ENCODE data around the gene THAP4. TPM values are rescaled to one million over a fixed set of nuclear protein-coding genes. Genes with fewer than 3 reads are reported as not detected.

The THAP4 gene
- total and polyA plus RNA-seq, 2 experiments from 2014 or later: 62.9 to 80.4 TPM

DNA sequence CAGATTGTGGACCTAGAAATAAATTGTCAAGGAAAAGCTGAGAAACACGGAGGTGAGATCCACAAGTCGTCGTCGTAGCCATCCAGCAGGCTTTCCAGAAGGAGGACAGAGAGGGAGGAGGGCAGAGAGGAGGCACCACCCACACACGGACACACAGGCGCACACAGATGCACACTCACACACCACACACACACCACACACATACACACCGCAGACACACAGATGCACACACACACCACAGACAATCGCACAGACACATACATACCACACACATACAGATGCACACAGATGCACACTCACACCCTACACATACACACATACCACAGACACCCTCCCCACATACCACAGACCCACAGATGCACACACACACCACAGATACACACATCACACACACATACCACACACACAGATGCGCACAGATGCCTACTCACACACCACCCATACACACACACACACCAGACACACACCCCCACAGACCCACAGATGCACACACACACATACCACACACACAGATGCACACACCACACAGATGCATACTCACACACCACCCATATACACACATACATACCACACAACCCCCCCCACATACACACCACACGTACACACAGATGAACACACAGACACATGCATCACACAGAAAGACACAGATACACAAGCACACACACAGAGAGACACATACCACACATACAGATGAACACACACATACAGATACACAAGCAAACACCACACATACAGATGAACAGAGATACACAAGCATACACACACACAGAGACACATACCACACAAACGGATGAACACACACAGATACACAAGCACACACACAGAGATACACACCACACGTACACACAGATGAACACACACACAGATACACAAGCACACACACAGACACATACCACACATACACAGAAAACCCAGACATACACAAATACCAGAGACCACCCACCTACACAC, 91.2 kb downstream of the THAP4 start:
- no peak overlapping the region for H3K4me2 ChIP-seq
- peaks cover 34% of the 10 kb centered on the region for H3K27me3 ChIP-seq (ENCODE audit: insufficient read depth)
- H3K79me2 ChIP-seq (replicated peaks; ENCODE audit: insufficient read depth): no peaks in the 10 kb centered on the region
- ATAC-seq (no peak), DNase-seq (ENCODE audit: low spot score) (no peak)
- no peaks in the 10 kb centered on the region for H4K20me1 ChIP-seq (replicated peaks; ENCODE audit: insufficient read depth)
- no peak overlapping the region for H3K4me3 ChIP-seq
- no peaks in the 10 kb centered on the region for H3K9me2 ChIP-seq (ENCODE audit: insufficient read depth)
- TF ChIP-seq POLR2AphosphoS5 (IDR thresholded peaks at IDR 0.05; ENCODE audit: low read depth): no peak
- no peak for TF ChIP-seq ETS1 (IDR thresholded peaks at IDR 0.05)
- no peak for TF ChIP-seq NANOG (IDR thresholded peaks at IDR 0.05; ENCODE audit: borderline replicate concordance)
- TF ChIP-seq STAT1 (IDR thresholded peaks at IDR 0.05; ENCODE audit: unreplicated experiment): no peak
- H3K27ac ChIP-seq (ENCODE audit: low read depth): no peak overlapping the region
- Mint-ChIP-seq H3K9me3 (no peaks in the 10 kb centered on the region), H3K27ac (no peak overlapping the region), H3K27me3 (ENCODE audit: insufficient read depth, low read depth, poor library complexity) (peaks cover 27% of the 10 kb centered on the region), H3K36me3 (ENCODE audit: low read depth) (no peaks in the 10 kb centered on the region; the same call in 2 of the 3 replicates), H3K4me1 (peaks cover 11% of the 10 kb centered on the region), H3K4me3 (no peak overlapping the region)
- no peak overlapping the region for H2AFZ ChIP-seq
- peaks cover 5% of the 10 kb centered on the region; the same call in 1 of the 2 replicates for H3K4me1 ChIP-seq (ENCODE audit: insufficient read depth)
- H3K36me3 ChIP-seq (ENCODE audit: insufficient read depth): no peaks in the 10 kb centered on the region
- no peaks in the 10 kb centered on the region; the same call in 1 of the 2 replicates for H3F3A ChIP-seq (replicated peaks; ENCODE audit: low read depth)

- H3K4me3 Mint-ChIP-seq: no peak overlapping the region
- H3K27me3 Mint-ChIP-seq (ENCODE audit: insufficient read depth, low read depth, poor library complexity): peaks cover 33% of the 10 kb centered on the region
- ATAC-seq: no peak
- no peaks in the 10 kb centered on the region for H3K9me3 Mint-ChIP-seq
- H4K20me1 ChIP-seq (replicated peaks; ENCODE audit: insufficient read depth): no peaks in the 10 kb centered on the region
- no peaks in the 10 kb centered on the region; the same call in 1 of the 2 replicates for H3F3A ChIP-seq (replicated peaks; ENCODE audit: low read depth)
- no peak overlapping the region for H3K4me2 ChIP-seq
- no peak for DNase-seq (ENCODE audit: low spot score)
- no peak overlapping the region for H3K4me3 ChIP-seq
- H3K27me3 ChIP-seq (ENCODE audit: insufficient read depth): peaks cover 41% of the 10 kb centered on the region
- no peaks in the 10 kb centered on the region for H3K36me3 ChIP-seq (ENCODE audit: insufficient read depth)
- no peak overlapping the region for H2AFZ ChIP-seq
- H3K79me2 ChIP-seq (replicated peaks; ENCODE audit: insufficient read depth): no peaks in the 10 kb centered on the region
- H3K27ac ChIP-seq (ENCODE audit: low read depth): no peak overlapping the region
- no peaks in the 10 kb centered on the region; the same call in 2 of the 3 replicates for H3K36me3 Mint-ChIP-seq (ENCODE audit: low read depth)
- no peaks in the 10 kb centered on the region for H3K9me2 ChIP-seq (ENCODE audit: insufficient read depth)
- H3K4me1 ChIP-seq (ENCODE audit: insufficient read depth): peaks cover 10% of the 10 kb centered on the region; the same call in 1 of the 2 replicates
- H3K4me1 Mint-ChIP-seq: peaks cover 16% of the 10 kb centered on the region
- no peak overlapping the region for H3K27ac Mint-ChIP-seq
- TF ChIP-seq ZNF114 (CRISPR knock-in tag; IDR thresholded peaks at IDR 0.05) (no peak), CTCF (conservative IDR thresholded peaks at IDR 0.05; ENCODE audit: low read depth in 2 of 2) (no peak), EZH2phosphoT487 (IDR thresholded peaks at IDR 0.05; ENCODE audit: unreplicated experiment) (no peak), REST (IDR thresholded peaks at IDR 0.05; ENCODE audit: unreplicated experiment) (no peak), STAT1 (IDR thresholded peaks at IDR 0.05; ENCODE audit: unreplicated experiment) (no peak), JUNB (IDR thresholded peaks at IDR 0.05; ENCODE audit: unreplicated experiment) (no peak), POLR2AphosphoS5 (IDR thresholded peaks at IDR 0.05; ENCODE audit: low read depth) (no peak)
Measured at GRCh38 chr2:241545106-241545505, 91.9 kb downstream of the THAP4 start.
